A549 (cell line): ENCODE measurements around the gene ARFRP1.

ENCODE experiments used
- CTCF ChIP-seq: fragments of >200 bp; sonication (Bioruptor Twin); formaldehyde crosslinking; IDR thresholded peaks from 3 replicates; pipeline ENCODE4 v1.5.1; 2016
- EP300 ChIP-seq, 2 experiments: fragments of >200 bp; sonication (Bioruptor Twin); formaldehyde crosslinking; IDR thresholded peaks; 2 replicates in 1 of 2; 3 replicates in 1 of 2; pipeline ENCODE4 v1.6.1; 2016 to 2017
- ESRRA ChIP-seq: fragments of 150-350 bp; IDR thresholded peaks from 2 replicates; pipeline ENCODE4 v1.6.1; 2014; ENCODE audit warnings: mild to moderate bottlenecking, low read length, borderline replicate concordance
- POLR2A ChIP-seq: IDR thresholded peaks from 2 replicates; pipeline ENCODE4 v1.6.1; 2012; ENCODE audit warnings: mild to moderate bottlenecking, low read length
- USF2 ChIP-seq: fragments of 450-650 bp; IDR thresholded peaks from 2 replicates; pipeline ENCODE4 v1.6.1; 2014; ENCODE audit warnings: antibody characterized with exemption
- ZC3H11A ChIP-seq: fragments of 450-650 bp; IDR thresholded peaks from 2 replicates; pipeline ENCODE4 v1.6.1; 2014; ENCODE audit warnings: antibody characterized with exemption, mild to moderate bottlenecking
- ZSCAN20 ChIP-seq: fragments of 250-450 bp; sonication (Bioruptor Pico); IDR thresholded peaks from 2 replicates; pipeline ENCODE4 v1.8.0; 2022; ENCODE audit warnings: mild to moderate bottlenecking, moderate library complexity

- TF ChIP-seq USF2 = no peak
- no peak for TF ChIP-seq POLR2A
- no peak for TF ChIP-seq ZC3H11A
- TF ChIP-seq ZSCAN20 (CRISPR knock-in tag) = no peak
- TF ChIP-seq ESRRA = no peak
- TF ChIP-seq CTCF = no peak
- TF ChIP-seq EP300 (IDR thresholded peaks at IDR 0.05) = no peak
Measured at GRCh38 chr20:63691711-63692435, 15.9 kb downstream of the ARFRP1 start.
